GM19099 (cell line): Measurements from ENCODE around the gene IL6R.

Source experiments
- POLR2A ChIP-seq: IDR thresholded peaks from 3 replicates; pipeline ENCODE4 v1.6.1; 2011; ENCODE audit warnings: low read depth; ENCODE audit not compliant: insufficient read length; ENCODE audit errors: extremely low read depth

IL6R gene

GRCh38 chr1:154405747-154406571, 816 bp downstream of the IL6R start:
- no peak for TF ChIP-seq POLR2A

GRCh38 chr1:154406572-154406879, 1.4 kb downstream of the IL6R start:
- TF ChIP-seq POLR2A = no peak

- TF ChIP-seq POLR2A = no peak
Observed at GRCh38 chr1:154406886-154407197, 1.7 kb downstream of the IL6R start.

- no peak for TF ChIP-seq POLR2A
Observed at GRCh38 chr1:154407198-154408091, 2.3 kb downstream of the IL6R start.

GRCh38 chr1:154408174-154408777, 3.1 kb downstream of the IL6R start:
- TF ChIP-seq POLR2A = no peak

GRCh38 chr1:154410185-154410827, 5.2 kb downstream of the IL6R start:
- no peak for TF ChIP-seq POLR2A

- TF ChIP-seq POLR2A = no peak
Observed at GRCh38 chr1:154411525-154411924, 6.4 kb downstream of the IL6R start.

GRCh38 chr1:154413177-154413783, 8.1 kb downstream of the IL6R start:
- TF ChIP-seq POLR2A = no peak

GRCh38 chr1:154414606-154415005, 9.5 kb downstream of the IL6R start:
- TF ChIP-seq POLR2A = no peak

- no peak for TF ChIP-seq POLR2A
Observed at GRCh38 chr1:154416471-154417337, 11.6 kb downstream of the IL6R start.

GRCh38 chr1:154417338-154417608, 12.1 kb downstream of the IL6R start:
- TF ChIP-seq POLR2A = no peak

- no peak for TF ChIP-seq POLR2A
Observed at GRCh38 chr1:154418062-154418921, 13.1 kb downstream of the IL6R start.

- no peak for TF ChIP-seq POLR2A
Observed at GRCh38 chr1:154418923-154419619, 13.9 kb downstream of the IL6R start.
